Type B pancreatic cell (in vitro differentiated cells): ENCODE data around the gene ARPIN. TPM values are rescaled to one million over a fixed set of nuclear protein-coding genes. Genes with fewer than 3 reads are reported as not detected.
A peak's percentile ranks its signal among the peaks of the same experiment; 100 is the strongest.
"Not testable (repeated sequence)": the region's sequence is repeated elsewhere in the genome, so short reads cannot be mapped to it uniquely, and the experiment has no call there.

ENCODE experiments used
- DNase-seq: peaks from one replicate; pipeline ENCODE4 v3.0.0; 2021; ENCODE audit warnings: mixed read lengths; ENCODE audit not compliant: unreplicated experiment; ENCODE audit errors: extremely low spot score
- H3K27ac Mint-ChIP-seq: 2 replicates; pipeline ENCODE4 v1.8.0; 2021; ENCODE audit warnings: mild to moderate bottlenecking, mixed read lengths
- H3K27me3 Mint-ChIP-seq: 2 replicates; pipeline ENCODE4 v1.8.0; 2021; ENCODE audit warnings: mixed read lengths
- H3K36me3 Mint-ChIP-seq: 2 replicates; pipeline ENCODE4 v1.8.0; 2021; ENCODE audit warnings: mixed read lengths
- H3K4me1 Mint-ChIP-seq: one replicate; pipeline ENCODE4 v1.8.0; 2021; ENCODE audit warnings: mixed read lengths; ENCODE audit not compliant: unreplicated experiment
- H3K4me3 Mint-ChIP-seq: 2 replicates; pipeline ENCODE4 v1.8.0; 2021; ENCODE audit warnings: mild to moderate bottlenecking, mixed read lengths
- H3K9me3 Mint-ChIP-seq: 2 replicates; pipeline ENCODE4 v1.8.0; 2021; ENCODE audit warnings: mixed read lengths
- total RNA-seq: library from RNA; stranded (reverse); gene quantifications from 2 replicates; pipeline ENCODE4 v1.2.1, GENCODE V29; 2021; ENCODE audit warnings: low replicate concordance
- TF ChIP-seq, protein P1 (sequence below): fragments of 200-600 bp; sonication (generic); conservative IDR thresholded peaks from 2 replicates; pipeline ENCODE4 v1.5.0; 2021; ENCODE audit warnings: antibody characterized with exemption, mild to moderate bottlenecking

The ARPIN gene
- total RNA-seq, 1 donor from 2014 or later = 22.7 TPM

DNA sequence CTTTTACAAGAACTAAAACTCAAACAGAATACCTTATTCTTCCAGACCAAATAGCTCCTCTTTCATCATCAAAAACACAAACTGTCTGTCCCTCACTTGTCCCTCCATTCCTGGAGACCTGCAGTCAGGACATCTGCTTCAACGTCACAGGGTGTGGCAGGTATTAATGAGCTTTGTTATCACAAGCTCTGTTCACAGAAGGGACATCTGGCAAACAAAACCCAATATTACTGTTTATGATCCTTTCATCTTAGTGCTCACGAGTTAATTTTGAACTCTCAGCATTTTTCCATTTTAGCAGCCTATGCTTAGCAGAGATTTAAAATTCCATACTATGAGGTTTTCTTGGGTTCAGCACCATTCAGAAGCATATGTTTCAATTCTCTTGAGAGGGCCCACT lies 51.9 kb downstream of the ARPIN start:
- Mint-ChIP-seq H3K4me3 (no peak overlapping the region), H3K36me3 (peaks cover 20% of the 10 kb centered on the region), H3K27ac (peak overlapping the region; percentile 53), H3K27me3 (no peaks in the 10 kb centered on the region), H3K4me1 (no peaks in the 10 kb centered on the region), H3K9me3 (no peaks in the 10 kb centered on the region)
- DNase-seq = no peak
- TF ChIP-seq, protein P1, sequence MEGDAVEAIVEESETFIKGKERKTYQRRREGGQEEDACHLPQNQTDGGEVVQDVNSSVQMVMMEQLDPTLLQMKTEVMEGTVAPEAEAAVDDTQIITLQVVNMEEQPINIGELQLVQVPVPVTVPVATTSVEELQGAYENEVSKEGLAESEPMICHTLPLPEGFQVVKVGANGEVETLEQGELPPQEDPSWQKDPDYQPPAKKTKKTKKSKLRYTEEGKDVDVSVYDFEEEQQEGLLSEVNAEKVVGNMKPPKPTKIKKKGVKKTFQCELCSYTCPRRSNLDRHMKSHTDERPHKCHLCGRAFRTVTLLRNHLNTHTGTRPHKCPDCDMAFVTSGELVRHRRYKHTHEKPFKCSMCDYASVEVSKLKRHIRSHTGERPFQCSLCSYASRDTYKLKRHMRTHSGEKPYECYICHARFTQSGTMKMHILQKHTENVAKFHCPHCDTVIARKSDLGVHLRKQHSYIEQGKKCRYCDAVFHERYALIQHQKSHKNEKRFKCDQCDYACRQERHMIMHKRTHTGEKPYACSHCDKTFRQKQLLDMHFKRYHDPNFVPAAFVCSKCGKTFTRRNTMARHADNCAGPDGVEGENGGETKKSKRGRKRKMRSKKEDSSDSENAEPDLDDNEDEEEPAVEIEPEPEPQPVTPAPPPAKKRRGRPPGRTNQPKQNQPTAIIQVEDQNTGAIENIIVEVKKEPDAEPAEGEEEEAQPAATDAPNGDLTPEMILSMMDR = no peak

DNA sequence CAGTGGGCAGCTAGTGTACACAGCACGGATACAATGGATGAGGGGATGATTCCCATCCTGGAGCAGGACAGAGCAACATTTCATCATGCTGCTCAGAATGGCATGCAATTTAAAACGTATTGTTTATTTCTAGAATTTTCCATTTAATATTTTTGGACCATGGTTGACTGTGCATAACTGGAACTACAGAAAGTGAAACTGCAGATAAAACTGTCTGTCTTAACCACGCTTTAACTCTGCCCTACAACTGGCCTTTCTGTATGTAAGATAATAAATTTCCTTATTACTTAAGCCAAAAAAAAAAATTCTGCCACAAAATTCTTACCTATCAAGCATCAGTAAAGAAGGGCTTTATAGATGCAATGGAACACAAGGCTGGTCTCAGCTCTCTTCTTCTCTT lies 52.3 kb downstream of the ARPIN start:
- Mint-ChIP-seq H3K27me3 (no peaks in the 10 kb centered on the region), H3K36me3 (peaks cover 17% of the 10 kb centered on the region), H3K27ac (peak overlapping the region; percentile 53), H3K4me3 (no peak overlapping the region), H3K9me3 (no peaks in the 10 kb centered on the region), H3K4me1 (no peaks in the 10 kb centered on the region)
- TF ChIP-seq, protein P1 = no peak
- no peak for DNase-seq

DNA sequence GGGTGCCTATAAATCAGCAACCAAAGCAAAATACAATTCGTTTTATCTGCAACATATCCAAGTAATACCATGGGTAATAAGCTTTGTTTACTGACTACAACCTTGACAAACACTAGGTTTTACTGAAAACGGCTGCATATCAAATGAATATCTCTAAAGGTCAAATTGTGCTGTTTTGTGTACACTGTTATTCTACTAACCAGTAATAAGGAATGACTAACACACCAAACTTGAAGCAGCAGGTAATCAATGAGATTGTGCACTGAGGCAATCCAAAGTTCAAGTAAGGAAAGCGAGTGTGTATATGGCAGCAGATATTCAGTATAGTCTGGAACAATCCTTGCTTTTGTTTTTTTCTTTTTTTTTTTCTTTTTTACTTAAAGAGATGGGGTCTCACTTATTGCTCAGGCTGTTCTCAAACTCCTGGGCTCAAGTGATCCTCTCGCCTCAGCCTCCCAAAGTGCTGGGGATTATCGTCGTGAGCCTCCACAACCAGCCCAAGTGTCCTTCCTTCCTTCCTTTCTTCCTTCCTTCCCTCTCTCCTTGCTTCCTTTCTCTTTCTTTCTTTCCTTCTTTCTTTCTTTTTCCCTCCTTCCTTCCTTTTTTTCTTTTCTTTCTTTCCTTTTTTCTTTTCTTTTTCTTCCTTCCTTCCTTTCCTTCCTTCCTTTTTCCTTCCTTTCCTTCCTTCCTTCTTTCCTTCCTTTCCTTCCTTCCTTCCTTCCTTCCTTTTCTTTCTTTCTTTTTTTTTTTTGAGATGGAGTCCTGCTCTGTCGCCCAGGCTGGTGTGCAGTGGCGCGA lies 53.9 kb downstream of the ARPIN start:
- H3K4me1 Mint-ChIP-seq = no peaks in the 10 kb centered on the region
- DNase-seq = no peak
- no peaks in the 10 kb centered on the region for H3K27me3 Mint-ChIP-seq
- H3K36me3 Mint-ChIP-seq = peaks cover 14% of the 10 kb centered on the region
- no peaks in the 10 kb centered on the region for H3K9me3 Mint-ChIP-seq
- H3K4me3 Mint-ChIP-seq = no peak overlapping the region
- peak overlapping the region; percentile 74 for H3K27ac Mint-ChIP-seq
- TF ChIP-seq, protein P1 = no peak

DNA sequence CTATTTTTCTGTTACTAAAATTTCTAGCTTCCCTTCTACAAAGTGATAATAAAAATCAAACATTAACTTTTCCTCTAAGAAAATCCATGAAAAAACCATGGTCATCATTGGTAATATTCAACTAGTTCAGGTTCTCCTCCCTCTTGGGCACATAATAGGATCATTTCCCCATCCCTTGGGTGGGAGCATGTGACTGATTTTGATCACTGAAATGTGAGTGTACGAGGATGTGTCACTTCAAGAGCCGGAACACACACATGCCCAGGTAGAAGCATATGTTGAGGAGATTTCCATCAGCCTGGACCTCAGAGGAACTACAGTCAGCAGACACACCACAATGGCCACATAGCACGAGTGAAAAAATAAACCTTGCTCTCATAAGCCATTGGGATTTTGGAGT lies 55.1 kb downstream of the ARPIN start:
- DNase-seq = no peak
- Mint-ChIP-seq H3K27ac (peak overlapping the region; percentile 74), H3K36me3 (peaks cover 20% of the 10 kb centered on the region), H3K4me1 (no peaks in the 10 kb centered on the region), H3K4me3 (no peak overlapping the region), H3K9me3 (no peaks in the 10 kb centered on the region), H3K27me3 (no peaks in the 10 kb centered on the region)
- TF ChIP-seq, protein P1 = no peak

DNA sequence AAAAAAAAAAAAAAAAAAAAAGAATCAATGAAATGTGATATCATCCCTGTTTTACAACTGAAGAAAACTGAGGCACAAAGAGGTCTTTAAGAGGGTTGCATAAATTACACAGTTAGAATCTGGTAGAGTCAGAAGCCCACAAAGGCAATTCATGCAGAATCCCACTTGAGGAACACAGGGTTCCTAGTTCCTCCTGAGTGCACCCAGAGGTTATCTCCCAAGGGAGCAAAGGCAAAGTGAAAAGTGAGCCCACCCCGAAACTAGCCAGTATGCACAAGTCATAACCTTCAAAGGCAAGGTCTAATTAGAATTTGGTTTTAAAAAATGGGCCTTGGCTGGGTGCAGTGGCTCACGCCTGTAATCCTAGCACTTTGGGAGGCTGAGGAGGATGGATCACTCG lies 56.8 kb downstream of the ARPIN start:
- Mint-ChIP-seq H3K27me3 (no peaks in the 10 kb centered on the region), H3K36me3 (peaks cover 31% of the 10 kb centered on the region), H3K9me3 (no peaks in the 10 kb centered on the region), H3K4me1 (no peaks in the 10 kb centered on the region), H3K4me3 (no peak overlapping the region), H3K27ac (no peak overlapping the region)
- TF ChIP-seq, protein P1 = no peak
- DNase-seq = no peak

DNA sequence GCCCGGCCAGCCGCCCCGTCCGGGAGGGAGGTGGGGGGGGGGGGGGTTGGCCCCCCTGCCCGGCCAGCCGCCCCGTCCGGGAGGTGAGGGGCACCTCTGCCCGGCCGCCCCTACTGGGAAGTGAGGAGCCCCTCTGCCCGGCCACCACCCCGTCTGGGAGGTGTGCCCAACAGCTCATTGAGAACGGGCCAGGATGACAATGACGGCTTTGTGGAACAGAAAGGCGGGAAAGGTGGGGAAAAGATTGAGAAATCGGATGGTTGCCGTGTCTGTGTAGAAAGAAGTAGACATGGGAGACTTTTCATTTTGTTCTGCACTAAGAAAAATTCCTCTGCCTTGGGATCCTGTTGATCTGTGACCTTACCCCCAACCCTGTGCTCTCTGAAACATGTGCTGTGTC lies 57.9 kb downstream of the ARPIN start:
- not testable (repeated sequence) for H3K4me1 Mint-ChIP-seq, H3K27me3 Mint-ChIP-seq, H3K9me3 Mint-ChIP-seq, DNase-seq, H3K27ac Mint-ChIP-seq, H3K4me3 Mint-ChIP-seq
- H3K36me3 Mint-ChIP-seq = peaks cover 32% of the 10 kb centered on the region
